Uterus (tissue), 2 donors: ENCODE data around the gene GALNT9.

Experiments used
- CTCF ChIP-seq, 4 experiments: fragments of 200-600 bp in 2 of 4; fragments of 450-650 bp in 2 of 4; sonication (generic) in 2 of 4; IDR thresholded peaks; one replicate each; pipeline ENCODE4 v1.5.1; 2016 to 2019; ENCODE audit warnings: antibody characterized with exemption in 4 of 4, mild to moderate bottlenecking in 2 of 4, moderate library complexity in 1 of 4
- POLR2A ChIP-seq, 2 donors: fragments of 450-650 bp; IDR thresholded peaks; one replicate each; pipeline ENCODE4 v1.6.1; 2016; ENCODE audit warnings: antibody characterized with exemption in 2 of 2, mild to moderate bottlenecking in 1 of 2, moderate library complexity in 1 of 2

DNA sequence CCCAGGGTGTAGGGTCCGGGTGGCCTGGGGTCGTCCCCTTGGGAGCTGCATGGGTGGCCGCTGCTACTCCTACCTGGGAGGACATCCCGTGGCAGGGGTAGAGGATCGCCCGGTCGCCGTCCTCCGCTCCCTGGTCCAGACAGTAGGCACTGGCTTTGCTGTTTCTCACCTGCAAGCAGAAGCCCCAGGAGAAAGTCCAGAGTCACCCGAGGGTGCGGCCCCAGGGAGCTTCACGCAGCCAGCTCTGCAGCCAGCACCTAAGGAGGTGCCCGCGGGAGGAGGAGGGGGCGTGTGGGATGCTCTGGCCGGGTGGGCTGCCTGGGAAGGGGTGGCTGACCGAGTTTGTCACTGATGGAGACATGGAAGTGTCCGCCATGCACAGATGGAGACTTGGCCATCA is 130.3 kb downstream of the GALNT9 start:
- TF ChIP-seq CTCF (IDR thresholded peaks at IDR 0.05) (no peak), POLR2A (IDR thresholded peaks at IDR 0.05) (no peak)
